HG03066 (cell line): Measurements from ENCODE around the gene RNH1.

Experiments
- ATAC-seq: cut with Tn5 transposase; IDR thresholded peaks from one replicate; pipeline ENCODE4 v1.9.1; 2021; ENCODE audit warnings: low read depth; ENCODE audit not compliant: unreplicated experiment

The RNH1 gene

GRCh38 chr11:537622-538430 lies 30.8 kb upstream of the RNH1 start:
- no peak for ATAC-seq

- peak; percentile 64 for ATAC-seq
Measured at GRCh38 chr11:536841-537621, 30.0 kb upstream of the RNH1 start, which contains the start of gene LRRC56. Gene LRRC56 (plus strand): TSS chr11:537527. CDS start chr11:540685, 3,158 bp downstream.

GRCh38 chr11:535519-536454 lies 28.7 kb upstream of the RNH1 start, which contains the start of gene HRAS:
Gene HRAS (minus strand): TSS chr11:535576.
- peak; percentile 57 for ATAC-seq

GRCh38 chr11:535210-535518 lies 28.1 kb upstream of the RNH1 start:
- ATAC-seq: peak; percentile 5

- no peak for ATAC-seq
Measured at GRCh38 chr11:534396-535209, 27.6 kb upstream of the RNH1 start.

- no peak for ATAC-seq
Measured at GRCh38 chr11:533586-534395, 26.7 kb upstream of the RNH1 start.

- ATAC-seq: no peak
Measured at GRCh38 chr11:532986-533585, 26.0 kb upstream of the RNH1 start.

- no peak for ATAC-seq
Measured at GRCh38 chr11:532527-532985, 25.5 kb upstream of the RNH1 start.

- ATAC-seq: no peak
Measured at GRCh38 chr11:531919-532526, 25.0 kb upstream of the RNH1 start.

- no peak for ATAC-seq
Measured at GRCh38 chr11:530960-531831, 24.2 kb upstream of the RNH1 start.

GRCh38 chr11:529728-530411 lies 22.8 kb upstream of the RNH1 start:
- no peak for ATAC-seq

- no peak for ATAC-seq
Measured at GRCh38 chr11:528815-529727, 22.0 kb upstream of the RNH1 start.

GRCh38 chr11:528166-528814 lies 21.2 kb upstream of the RNH1 start:
- ATAC-seq: no peak

GRCh38 chr11:526192-526591 lies 19.1 kb upstream of the RNH1 start:
- no peak for ATAC-seq

- ATAC-seq: no peak
Measured at GRCh38 chr11:521177-521688, 14.2 kb upstream of the RNH1 start.
